GM19468 (cell line): ENCODE results near the gene TC2N.
A peak's percentile ranks its signal among the peaks of the same experiment; 100 is the strongest.
"Not testable (repeated sequence)": the region's sequence is repeated elsewhere in the genome, so short reads cannot be mapped to it uniquely, and the experiment has no call there.

Source experiments
- ATAC-seq: cut with Tn5 transposase; IDR thresholded peaks from one replicate; pipeline ENCODE4 v1.9.1; 2021; ENCODE audit warnings: mild to moderate bottlenecking, moderate library complexity, moderate number of reproducible peaks; ENCODE audit not compliant: unreplicated experiment; ENCODE audit errors: extremely low read depth

TC2N gene

DNA sequence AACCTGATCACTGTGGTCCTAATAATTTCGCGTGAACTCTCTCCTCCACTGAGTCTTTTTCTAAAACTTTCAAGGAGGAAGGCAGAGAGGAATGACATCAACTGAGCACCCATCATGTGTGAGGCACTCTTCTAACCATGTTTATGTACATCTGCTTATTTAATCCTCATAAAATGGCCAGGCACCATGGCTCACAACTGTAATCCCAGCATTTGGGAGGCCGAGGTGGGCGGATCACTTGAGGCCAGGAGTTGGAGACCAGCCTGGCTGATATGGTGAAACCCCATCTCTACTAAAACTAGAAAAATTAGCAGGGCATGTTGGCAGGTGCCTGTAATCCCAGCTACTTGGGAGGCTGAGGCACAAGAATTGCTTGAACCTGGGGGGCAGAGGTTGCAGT is 4.1 kb upstream of the TC2N start:
- not testable (repeated sequence) for ATAC-seq

DNA sequence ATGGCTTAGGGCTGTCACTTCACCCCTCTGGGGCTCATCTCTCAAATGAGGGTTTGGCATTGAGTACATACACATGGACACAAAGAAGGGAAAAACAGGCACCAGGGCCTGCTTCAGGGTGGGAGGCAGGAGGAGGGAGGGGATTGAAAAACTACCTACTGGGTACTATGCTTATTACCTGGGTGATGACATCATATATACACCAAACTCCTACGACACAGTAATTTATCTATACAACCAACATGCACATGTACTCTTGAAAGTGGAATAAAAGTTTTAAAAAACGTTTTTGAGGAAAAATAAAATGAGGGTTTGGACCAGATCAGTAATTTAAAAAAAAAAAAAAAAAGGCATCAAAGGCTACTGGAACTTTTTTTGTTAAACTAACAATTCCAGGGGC is 3.6 kb upstream of the TC2N start:
- no peak for ATAC-seq

DNA sequence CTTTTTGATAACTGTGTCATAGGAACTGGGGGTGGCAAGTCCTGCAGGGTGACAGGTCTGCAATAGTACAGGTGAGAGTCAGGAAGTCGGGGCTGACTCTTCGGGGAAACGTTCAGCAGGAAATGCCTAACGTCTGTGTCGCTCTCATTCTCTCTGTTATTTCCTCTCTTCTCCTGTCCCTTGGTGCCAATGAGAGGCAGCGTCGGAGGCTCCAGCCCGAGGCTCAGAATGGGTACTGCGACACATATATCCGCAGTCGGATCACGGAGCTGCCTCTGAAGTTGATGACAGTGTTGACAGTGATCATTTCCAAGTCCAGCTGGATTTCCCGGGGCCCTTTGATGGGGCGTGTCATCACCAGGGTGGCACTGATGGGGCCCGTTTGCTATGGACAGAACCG is 2.7 kb upstream of the TC2N start:
- ATAC-seq, result no peak

DNA sequence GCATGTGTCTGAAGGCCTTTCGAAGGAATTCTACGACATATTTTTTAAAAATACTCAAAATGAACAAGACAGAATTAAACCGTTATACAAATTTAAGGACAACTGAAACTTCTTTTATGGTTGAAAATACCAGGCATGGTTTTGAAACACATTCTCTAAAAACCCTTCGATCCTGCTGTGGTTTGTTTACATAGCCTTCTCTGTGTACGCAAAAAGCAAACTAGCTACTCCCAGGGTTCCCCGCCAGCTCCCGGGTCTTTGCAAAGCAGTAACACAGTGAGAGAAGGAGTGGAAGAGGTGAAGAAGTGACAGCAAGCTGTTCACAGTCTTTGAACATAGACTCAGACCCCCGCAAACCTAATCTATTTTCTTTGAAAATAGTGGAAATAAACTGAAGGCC is 2.2 kb upstream of the TC2N start:
- no peak for ATAC-seq

DNA sequence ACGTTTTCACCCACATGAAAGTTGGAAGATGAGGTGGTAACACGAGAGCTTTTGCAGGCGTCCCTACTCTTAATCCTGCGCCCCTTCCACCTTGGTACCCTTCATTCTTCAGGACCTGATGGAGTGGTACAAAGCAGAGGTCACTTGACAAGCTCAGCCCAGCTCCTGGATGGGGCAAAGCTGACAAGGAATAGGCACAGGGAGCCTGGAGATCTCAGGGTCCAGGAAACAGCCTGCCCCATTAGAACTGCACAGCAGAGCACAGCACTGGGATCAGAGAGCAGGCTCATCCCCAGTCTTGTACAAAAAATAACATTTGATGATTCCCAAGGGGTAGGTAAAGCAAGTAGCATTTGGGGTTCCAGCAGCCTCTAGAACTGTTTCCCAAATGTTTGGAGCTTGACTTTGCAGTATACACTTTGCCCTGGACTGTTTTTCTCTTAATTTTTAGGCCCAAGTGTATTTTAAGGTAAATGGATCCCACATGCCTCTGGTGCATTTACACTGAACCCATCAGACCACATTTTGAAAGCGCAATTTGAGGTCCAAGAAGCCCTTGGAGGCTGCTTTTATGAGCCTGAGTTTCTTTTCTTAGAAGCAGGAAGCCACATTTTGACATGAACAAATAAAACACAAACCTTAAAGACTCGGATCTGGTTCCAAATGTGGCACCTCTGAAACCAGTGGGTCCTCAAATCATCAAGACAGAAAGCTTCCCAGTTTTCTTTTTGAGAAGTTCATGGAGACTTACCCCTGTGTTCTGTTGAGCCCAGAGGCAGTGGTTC is 633 bp downstream of the TC2N start:
- ATAC-seq, result no peak

DNA sequence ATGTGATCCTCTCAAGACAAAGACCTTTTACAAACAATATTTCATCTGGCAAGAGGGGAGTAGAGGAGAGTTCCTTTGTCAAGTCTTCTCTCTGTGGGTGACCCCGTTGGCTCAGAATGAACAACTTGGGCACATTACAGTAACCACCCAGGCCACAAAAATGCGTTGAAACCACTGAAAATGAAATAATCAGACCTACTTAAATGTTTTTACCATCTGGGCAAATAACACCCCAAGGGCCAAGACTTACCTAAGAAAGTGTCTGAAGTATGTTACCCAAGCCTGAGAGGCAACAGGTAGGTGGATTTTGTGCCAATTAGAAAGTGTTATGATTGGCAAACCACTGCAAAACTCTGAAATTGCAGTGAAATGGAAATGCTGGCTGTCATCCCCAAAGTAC is 1.3 kb downstream of the TC2N start:
- no peak for ATAC-seq

DNA sequence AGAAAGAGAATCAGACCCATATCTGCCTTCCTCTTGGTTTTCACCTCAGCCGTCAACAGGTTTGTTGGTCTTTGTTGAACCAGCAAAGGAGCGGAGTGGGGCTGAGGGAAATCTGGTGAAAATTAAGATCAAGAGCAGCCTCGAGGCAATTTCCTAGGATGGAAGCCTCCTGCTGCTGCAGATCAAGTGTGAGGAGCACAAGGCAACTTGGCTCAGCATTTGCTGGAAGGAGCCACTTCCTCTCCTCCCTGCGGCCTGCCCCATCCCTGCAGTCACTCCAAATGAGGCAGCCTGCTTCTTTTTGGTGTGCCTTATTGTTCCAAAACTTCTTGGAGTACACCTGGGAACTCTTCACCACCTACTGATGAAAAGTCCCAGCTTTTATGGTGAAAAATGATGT is 4.9 kb downstream of the TC2N start:
- ATAC-seq, result no peak

DNA sequence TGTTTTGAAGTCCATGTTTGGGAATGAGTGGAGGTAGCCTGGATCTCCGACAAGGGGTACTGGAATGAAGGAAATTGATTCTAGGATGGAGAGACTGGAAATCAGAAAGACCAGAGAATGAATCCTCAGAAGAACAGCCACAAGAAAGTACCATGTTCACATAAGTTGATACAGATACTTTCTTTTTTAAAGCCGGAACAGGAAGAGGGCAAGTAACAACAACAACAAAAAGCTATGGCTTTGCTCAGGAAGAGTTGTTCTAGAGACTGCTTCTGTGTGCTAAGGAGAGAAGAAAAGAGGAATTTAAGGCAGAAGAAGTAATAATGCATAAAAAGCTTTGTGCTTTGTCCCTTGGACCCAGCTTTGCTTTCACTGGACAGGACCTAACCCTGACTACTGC is 6.2 kb downstream of the TC2N start:
- no peak for ATAC-seq

DNA sequence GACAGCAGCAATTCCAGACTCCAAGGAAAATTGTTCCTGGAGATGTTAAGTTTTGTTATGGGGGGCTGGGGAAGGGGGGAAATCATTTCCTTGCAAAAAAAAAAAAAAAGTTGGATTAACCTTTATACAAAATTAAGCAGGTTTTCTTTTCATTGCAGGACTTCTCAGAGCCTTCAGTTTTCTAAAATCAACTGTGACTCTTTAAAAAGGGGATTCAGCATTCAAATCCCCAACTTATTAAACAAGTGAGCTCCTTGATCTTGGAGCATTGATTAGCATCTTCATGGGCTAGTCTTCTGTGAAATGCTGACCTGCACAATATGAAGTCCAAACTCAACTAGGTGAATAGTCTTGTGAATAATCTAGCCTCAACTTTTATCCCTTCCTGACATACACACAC is 7.1 kb downstream of the TC2N start:
- no peak for ATAC-seq

DNA sequence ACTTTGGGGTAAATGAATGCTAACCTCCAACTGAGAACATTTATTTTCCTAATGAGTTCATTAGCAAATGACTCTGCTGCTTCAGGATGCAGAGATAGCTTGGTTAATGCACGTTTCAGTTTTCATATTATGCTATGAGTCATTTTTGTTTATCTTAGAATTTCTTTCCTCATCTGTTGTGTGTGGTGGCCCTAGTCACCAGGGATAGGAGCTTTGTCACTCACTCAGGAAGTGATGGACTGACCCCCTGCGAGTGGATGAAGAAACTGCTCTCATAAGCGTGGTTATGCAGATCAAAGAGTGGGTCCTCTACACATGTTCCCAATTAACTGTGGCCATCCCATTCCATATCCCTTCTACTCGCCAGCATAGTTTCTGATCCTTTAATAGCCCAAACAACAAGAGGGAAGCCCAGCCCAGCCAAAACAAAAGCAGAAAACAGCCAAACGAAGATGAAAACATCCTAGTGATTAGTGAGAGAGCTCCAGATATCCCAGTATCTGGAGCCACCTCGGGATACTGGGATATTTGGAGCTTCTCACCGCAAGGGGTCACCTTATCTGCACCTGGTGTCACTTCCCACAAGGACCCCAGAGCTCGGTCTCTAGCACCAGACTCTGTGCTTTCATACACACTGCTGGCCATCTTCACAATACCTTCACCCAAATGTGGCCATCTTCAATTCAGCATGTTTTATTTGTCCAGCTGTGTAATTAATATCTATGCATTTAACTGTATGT is 8.6 kb downstream of the TC2N start:
- peak; percentile 42 for ATAC-seq

DNA sequence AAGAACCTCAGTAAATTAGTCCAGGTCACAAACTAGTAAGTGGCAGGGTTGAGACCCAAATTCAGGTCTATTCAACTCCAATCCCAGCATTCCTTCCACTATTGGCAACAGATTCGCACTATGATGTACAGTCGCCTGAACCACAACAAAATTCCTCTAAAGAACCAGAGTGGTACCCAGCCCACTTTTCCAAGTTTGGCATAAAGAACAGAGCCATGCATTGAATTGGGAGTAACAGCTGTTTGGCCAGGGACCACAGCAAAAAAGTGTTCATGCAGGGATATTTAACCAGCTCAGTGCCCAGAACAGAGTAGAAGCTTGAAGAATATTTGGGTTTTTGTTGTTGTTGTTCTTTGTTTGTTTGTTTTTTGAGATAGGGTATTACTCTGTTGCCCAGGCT is 9.7 kb downstream of the TC2N start:
- no peak for ATAC-seq

DNA sequence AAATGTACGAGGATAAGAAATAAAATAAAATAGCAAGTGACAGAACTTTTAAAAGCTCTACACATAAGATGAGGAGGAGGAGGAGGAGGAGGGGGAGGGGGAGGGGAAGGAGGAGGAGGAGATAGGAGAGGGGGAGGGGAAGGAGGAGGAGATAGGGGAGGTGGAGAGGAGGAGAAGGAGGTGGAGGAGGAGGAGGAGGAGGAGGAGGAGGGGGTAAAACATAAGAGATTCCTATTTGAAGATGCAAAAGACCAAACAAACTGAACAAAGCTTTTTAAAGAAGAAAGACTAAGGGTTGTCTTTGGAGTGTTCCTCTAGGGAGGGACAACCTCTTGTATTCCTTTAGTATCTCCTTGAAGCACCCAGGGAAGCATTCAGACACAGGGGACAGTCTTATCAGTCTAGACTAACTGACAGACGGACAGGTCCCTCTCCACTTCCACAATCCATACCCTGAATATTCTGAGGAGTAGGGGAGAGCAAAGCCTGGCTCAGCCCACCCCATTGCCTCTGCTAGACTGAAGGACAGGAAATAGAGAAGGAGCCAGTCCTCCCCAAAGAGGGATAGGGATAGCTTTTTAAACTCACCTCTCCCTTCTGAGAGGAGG is 12.9 kb downstream of the TC2N start:
- no peak for ATAC-seq

DNA sequence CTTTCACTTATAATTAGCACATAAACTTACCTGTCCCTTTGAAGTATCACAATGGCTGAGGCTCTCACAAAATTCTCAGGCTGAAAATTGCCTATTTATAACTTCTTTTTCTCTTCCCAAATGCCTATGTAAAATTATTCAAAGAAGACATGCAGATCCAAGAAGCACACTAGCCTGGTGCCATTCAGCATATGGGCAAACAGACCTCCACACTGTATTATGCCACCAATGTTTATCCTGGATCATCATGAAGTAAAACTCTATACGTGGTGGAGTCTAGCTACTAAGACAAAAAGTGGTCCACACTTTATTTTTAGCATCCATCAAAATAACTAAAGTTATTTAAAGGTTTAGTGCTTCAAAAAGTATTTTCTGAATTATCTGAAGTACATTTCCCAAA is 15.8 kb downstream of the TC2N start:
- ATAC-seq, result no peak

DNA sequence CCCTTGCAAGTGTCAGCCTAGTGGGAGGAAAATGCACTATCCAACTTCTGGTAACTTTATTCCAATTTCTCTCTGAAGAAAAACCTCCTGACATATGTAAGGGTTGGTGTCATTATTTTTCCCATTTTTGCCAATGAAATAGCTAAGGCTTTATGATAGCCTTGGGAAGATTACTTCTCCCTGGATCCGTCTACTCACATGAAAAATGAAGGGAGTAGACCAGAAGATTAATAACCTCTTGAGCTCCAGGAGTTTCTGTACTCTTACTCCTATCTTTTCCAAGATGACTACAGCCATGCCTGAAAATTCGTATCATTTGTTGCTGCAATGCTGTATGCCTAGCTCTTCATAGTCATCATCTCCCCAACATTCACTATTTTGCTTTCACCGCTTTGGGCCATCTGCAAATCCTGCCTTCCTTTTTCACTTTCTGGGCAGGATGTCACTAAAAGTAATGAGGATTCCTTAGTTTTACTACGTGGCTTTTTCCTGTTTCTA is 18.8 kb downstream of the TC2N start:
- no peak for ATAC-seq

DNA sequence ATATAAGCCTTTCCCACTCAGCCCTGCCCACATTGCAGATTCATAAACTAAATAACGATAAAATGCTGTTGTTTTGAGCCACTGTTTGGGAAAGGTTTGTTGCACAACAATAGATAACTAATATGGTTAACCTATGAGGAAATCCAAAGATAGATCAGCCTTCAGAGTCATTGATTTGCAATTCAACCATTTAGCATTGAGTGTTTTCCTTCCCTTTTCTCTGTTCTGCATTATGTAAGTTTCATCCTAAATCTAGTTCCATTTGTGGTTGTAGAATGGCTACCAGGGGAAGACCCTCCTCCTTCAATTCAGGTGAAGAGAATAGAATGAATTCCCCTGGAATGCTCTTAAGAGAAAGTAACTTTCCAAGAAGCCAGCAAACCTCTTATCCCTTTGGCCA is 19.6 kb downstream of the TC2N start:
- no peak for ATAC-seq

DNA sequence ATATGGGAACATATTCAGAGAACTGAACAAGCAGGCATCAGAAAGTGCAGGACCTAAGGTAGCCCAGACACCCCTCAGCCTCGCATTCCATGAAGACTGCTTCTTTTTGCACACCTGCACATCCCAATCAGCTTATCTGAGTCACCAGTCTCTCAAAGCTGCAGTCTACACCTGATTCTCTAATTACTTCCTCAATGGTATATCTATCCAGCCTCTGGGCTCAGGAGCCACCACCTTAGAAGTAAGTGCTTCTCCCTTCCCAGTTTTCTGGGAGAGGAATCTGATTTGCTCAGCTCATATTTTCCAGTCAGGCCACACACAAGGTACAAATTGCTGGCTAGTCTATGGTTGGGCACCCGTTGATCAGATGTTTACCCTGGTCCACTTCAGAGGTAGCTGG is 21.7 kb downstream of the TC2N start:
- ATAC-seq, result no peak

DNA sequence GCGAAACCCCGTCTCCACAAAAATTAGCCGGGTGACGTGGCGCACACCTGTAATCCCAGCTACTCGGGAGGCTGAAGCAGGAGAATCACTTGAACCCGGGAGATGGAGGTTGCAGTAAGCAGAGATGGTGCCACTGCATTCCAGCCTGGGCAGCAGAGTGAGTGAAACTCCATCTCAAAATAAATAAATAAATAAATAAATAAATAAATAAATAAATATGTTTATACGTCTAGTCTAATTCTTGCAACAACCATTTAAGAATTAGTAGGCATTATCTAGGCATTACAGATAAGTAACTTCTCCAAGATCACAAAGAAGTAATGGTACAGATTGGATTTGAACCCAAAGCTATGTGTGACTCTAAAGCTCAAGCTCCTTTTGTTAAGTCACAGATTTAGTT is 22.3 kb downstream of the TC2N start:
- ATAC-seq, result not testable (repeated sequence)

DNA sequence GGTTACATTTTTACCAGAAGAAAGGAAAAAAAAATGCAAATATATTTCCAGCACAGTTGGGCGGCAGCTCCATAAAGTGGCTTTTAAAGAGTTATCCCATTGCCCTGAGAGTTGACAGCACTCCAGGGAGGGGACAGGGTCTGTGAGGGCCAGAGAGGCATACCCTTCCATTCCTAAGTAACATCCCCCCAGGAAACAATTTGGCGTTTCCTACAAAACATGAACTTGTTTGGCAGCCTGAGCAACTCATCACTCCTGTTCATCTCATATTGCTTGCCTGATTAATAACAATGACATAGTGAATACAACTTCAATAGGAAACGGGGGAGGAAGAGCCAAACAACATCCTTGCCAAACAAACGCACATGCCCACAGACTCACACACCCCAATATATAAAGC is 23.3 kb downstream of the TC2N start:
- ATAC-seq, result no peak

DNA sequence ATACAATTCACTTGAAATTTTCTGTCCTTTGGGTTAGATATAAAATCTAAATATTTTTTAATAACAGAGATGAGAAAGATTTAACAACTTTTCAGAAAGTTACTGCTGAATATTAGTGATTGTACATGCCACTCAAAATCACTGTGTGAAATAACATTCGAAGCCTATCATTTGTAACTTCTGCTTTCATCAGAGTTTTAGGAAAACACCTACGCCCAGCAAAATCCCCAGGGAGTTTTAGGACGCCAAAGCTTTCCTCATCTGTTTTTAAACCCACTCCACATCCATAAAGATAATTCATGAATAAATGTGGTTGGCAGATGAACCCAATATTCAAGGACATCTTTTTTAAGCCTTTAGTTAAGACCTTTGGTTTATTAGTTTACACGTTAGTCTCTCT is 23.9 kb downstream of the TC2N start:
- no peak for ATAC-seq

DNA sequence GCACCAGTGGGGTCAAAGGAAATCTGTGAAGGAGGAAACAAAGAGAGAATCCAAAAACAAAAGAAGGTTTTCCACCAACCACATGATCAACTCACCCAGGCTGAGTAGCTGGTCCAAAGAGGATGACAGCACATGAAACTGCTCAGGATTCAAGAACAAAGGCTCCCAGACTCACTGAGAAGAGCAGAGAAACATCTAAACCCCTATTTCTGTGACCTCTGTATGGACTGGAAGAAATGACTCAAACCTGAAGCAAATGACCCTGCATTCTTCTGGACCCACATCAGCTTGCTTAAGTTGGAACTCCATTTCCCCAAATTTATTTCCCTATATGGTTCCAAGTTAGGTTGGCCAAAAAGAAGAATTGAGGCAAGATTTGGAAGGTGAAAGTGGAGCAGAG is 26.3 kb downstream of the TC2N start:
- no peak for ATAC-seq

DNA sequence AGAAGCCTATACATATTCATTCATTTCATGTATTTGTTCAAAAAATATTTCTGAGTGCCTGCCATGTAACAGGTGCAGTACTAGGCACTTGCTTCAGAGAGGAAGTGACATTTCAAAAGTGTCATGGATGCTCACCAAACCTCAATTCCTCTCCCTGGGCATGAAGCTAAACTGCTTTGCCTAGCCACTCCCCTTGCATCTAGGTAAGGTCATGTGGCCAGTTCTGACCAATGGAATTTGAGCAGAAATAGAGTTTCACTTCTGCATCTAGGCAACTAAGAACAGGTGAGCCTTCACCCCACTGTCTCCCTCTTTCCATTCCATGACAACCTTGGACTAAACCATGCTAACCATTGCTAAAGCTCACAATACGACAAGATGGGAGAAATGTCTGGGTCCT is 27.6 kb downstream of the TC2N start:
- no peak for ATAC-seq
